Natural killer cell (primary cell): ENCODE measurements around the gene SLAMF8. TPM values are rescaled to one million over a fixed set of nuclear protein-coding genes. Genes with fewer than 3 reads are reported as not detected.

Experiments
- ATAC-seq, 3 donors: fragments of 150-1000 bp in 2 of 3; fragments of 200-7000 bp in 1 of 3; cut with Tn5 transposase; 1 replicate in 1 of 3; 2 replicates in 2 of 3; pipeline ENCODE4 v1.10.0; 2021; ENCODE audit warnings: mild to moderate bottlenecking in 2 of 3, moderate library complexity in 2 of 3
- DNase-seq, 2 donors: peaks; one replicate each; pipeline versions ENCODE4 v3.0.0 to v3.0.0-alpha.2; 2013 to 2021; ENCODE audit warnings: mixed read lengths in 1 of 2
- H3K27ac ChIP-seq: one replicate; pipeline ENCODE4 v1.5.1; 2013; ENCODE audit warnings: mild to moderate bottlenecking, low read length
- H3K27me3 ChIP-seq: one replicate; pipeline ENCODE4 v1.6.1; 2013; ENCODE audit warnings: low read length; ENCODE audit not compliant: control insufficient read depth, insufficient read depth
- H3K36me3 ChIP-seq: one replicate; pipeline ENCODE4 v1.6.1; 2013; ENCODE audit warnings: low read length; ENCODE audit not compliant: control insufficient read depth, insufficient read depth
- H3K4me1 ChIP-seq: one replicate; pipeline ENCODE4 v1.6.1; 2013; ENCODE audit warnings: low read length; ENCODE audit not compliant: control insufficient read depth, insufficient read depth
- H3K4me3 ChIP-seq: one replicate; pipeline ENCODE4 v1.5.1; 2013; ENCODE audit warnings: low read length
- H3K9me3 ChIP-seq: one replicate; pipeline ENCODE4 v1.6.1; 2013; ENCODE audit warnings: low read length; ENCODE audit not compliant: control insufficient read depth, insufficient read depth
- H3K27ac Mint-ChIP-seq, 2 donors: one replicate each; pipeline ENCODE4 v1.8.0; 2022; ENCODE audit warnings: mild to moderate bottlenecking in 2 of 2, mixed read lengths in 2 of 2, moderate library complexity in 1 of 2
- H3K27me3 Mint-ChIP-seq, 2 donors: one replicate each; pipeline ENCODE4 v1.8.0; 2022; ENCODE audit warnings: low read depth in 2 of 2, mixed read lengths in 2 of 2
- H3K36me3 Mint-ChIP-seq: one replicate; pipeline ENCODE4 v1.8.0; 2022; ENCODE audit warnings: mixed read lengths
- H3K4me1 Mint-ChIP-seq, 2 donors: one replicate each; pipeline ENCODE4 v1.8.0; 2022; ENCODE audit warnings: mixed read lengths in 2 of 2
- H3K4me3 Mint-ChIP-seq: one replicate; pipeline ENCODE4 v1.8.0; 2022; ENCODE audit warnings: mild to moderate bottlenecking, moderate library complexity, mixed read lengths
- H3K9me3 Mint-ChIP-seq, 2 donors: one replicate each; pipeline ENCODE4 v1.8.0; 2022; ENCODE audit warnings: mixed read lengths in 2 of 2
- CTCF ChIP-seq: fragments of 200-600 bp; IDR thresholded peaks from one replicate; pipeline ENCODE4 v1.8.0; 2022; ENCODE audit warnings: antibody characterized with exemption
- WGBS: methylation state at CpG from one replicate; pipeline ENCODE4 v1.1.7; 2013; ENCODE audit warnings: missing lambda C conversion rate; ENCODE audit not compliant: insufficient coverage; 5-methylcytosine and 5-hydroxymethylcytosine counted together
- intact Hi-C: fragments of 100-400 bp; cut with micrococcal nuclease; formaldehyde crosslinking; loops from one replicate; pipeline ENCODE4 v1.14.2; 2022
- total RNA-seq, 4 donors: library from RNA; stranded (reverse); fragments of 120-200 nt in 1 of 4; gene quantifications; one replicate each; pipeline versions ENCODE4 v1.2.3 to v1.2.4, GENCODE V29; 2013 to 2022

Gene SLAMF8
- total RNA-seq, 3 donors from 2014 or later (not counting 1 experiment from before 2014, with no cell fraction given) = 0.64 to 4.4 (median 2.8) TPM

GRCh38 chr1:159873530-159874143 is 47.0 kb downstream of the SLAMF8 start:
- Mint-ChIP-seq H3K36me3 (no peaks in the 10 kb centered on the region), H3K4me3 (no peak overlapping the region), H3K9me3 (no peaks in the 10 kb centered on the region), H3K4me1 (peaks cover 0 to 5% of the 10 kb centered on the region in 2 donors), H3K27ac (no peak overlapping the region), H3K27me3 (peaks cover 9 to 20% of the 10 kb centered on the region in 2 donors)
- no peaks in the 10 kb centered on the region for H3K36me3 ChIP-seq
- intact Hi-C loops = no loop called here
- no peaks in the 10 kb centered on the region for H3K4me1 ChIP-seq
- 93% methylated on average over 3 of the region's 4 CpGs for WGBS
- TF ChIP-seq CTCF = no peak
- H3K27me3 ChIP-seq = no peaks in the 10 kb centered on the region
- ATAC-seq = no peak
- no peak overlapping the region for H3K27ac ChIP-seq
- no peak overlapping the region for H3K4me3 ChIP-seq
- H3K9me3 ChIP-seq = no peaks in the 10 kb centered on the region
- DNase-seq = no peak

GRCh38 chr1:159877695-159878444 is 51.2 kb downstream of the SLAMF8 start:
- H3K27ac ChIP-seq = no peak overlapping the region
- no peaks in the 10 kb centered on the region for H3K27me3 ChIP-seq
- ATAC-seq (no peak), DNase-seq (no peak)
- H3K36me3 Mint-ChIP-seq = no peaks in the 10 kb centered on the region
- no peak overlapping the region for H3K4me3 ChIP-seq
- intact Hi-C loops = no loop called here
- no peak for TF ChIP-seq CTCF
- H3K9me3 ChIP-seq = no peaks in the 10 kb centered on the region
- no peaks in the 10 kb centered on the region for H3K36me3 ChIP-seq
- no peaks in the 10 kb centered on the region for H3K9me3 Mint-ChIP-seq
- no peaks in the 10 kb centered on the region for H3K4me1 Mint-ChIP-seq
- no peak overlapping the region for H3K27ac Mint-ChIP-seq
- over 99% methylated on average over 6 of the region's 6 CpGs for WGBS
- no peak overlapping the region for H3K4me3 Mint-ChIP-seq
- H3K4me1 ChIP-seq = peaks cover 6% of the 10 kb centered on the region
- peaks cover 9 to 16% of the 10 kb centered on the region in 2 donors for H3K27me3 Mint-ChIP-seq

DNA sequence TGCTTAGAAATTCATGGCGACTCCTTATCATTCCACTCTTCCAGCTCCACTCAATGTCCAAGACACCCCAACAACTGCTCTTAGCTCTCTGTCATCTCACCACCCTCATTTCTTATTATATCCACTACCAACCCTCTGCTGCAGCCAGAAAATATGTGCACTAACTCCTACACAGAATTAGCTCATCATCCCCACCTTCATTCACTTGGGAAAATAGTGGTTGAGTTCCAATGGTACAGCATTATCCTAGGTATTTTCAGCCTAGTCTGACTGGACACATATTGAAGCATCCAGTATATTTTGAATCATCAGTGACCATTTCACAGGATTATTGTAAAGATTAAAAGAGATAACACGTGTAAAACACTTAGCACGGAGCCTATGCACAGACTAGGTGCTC is 52.5 kb downstream of the SLAMF8 start:
- Histone ChIP-seq H3K36me3 (no peaks in the 10 kb centered on the region), H3K27ac (no peak overlapping the region), H3K9me3 (no peaks in the 10 kb centered on the region), H3K4me3 (no peak overlapping the region), H3K4me1 (peaks cover 6% of the 10 kb centered on the region), H3K27me3 (no peaks in the 10 kb centered on the region)
- TF ChIP-seq CTCF = no peak
- H3K9me3 Mint-ChIP-seq = no peaks in the 10 kb centered on the region
- H3K36me3 Mint-ChIP-seq = no peaks in the 10 kb centered on the region
- ATAC-seq = no peak
- H3K27ac Mint-ChIP-seq = no peak overlapping the region
- DNase-seq = no peak
- H3K4me3 Mint-ChIP-seq = no peak overlapping the region
- H3K27me3 Mint-ChIP-seq = peaks cover 9 to 14% of the 10 kb centered on the region in 2 donors
- intact Hi-C loops = no loop called here
- 87% methylated on average over 3 of the region's 3 CpGs for WGBS
- no peaks in the 10 kb centered on the region for H3K4me1 Mint-ChIP-seq
